Spleen (tissue), 11 donors: ENCODE results near the gene ATG7. TPM values are rescaled to one million over a fixed set of nuclear protein-coding genes. Genes with fewer than 3 reads are reported as not detected.

Experiments used
- DNase-seq: peaks from one replicate; pipeline ENCODE4 v3.0.0-alpha.2; 2020
- H3K27ac ChIP-seq, 8 donors: fragments of 200-600 bp; sonication (generic) in 7 of 8; 1 replicate in 4 of 8; 2 replicates in 4 of 8; pipeline versions ENCODE4 v1.5.0 to v1.8.0; 2016 to 2021; ENCODE audit warnings: inconsistent platforms in 4 of 8, mild to moderate bottlenecking in 4 of 8, moderate library complexity in 1 of 8
- H3K27me3 ChIP-seq, 7 donors: fragments of 200-600 bp; sonication (generic) in 6 of 7; replicated peaks in 1 of 7; 1 replicate in 4 of 7; 2 replicates in 3 of 7; pipeline versions ENCODE4 v1.5.0 to v1.8.0; 2016 to 2021; ENCODE audit warnings: inconsistent platforms in 3 of 7, mild to moderate bottlenecking in 1 of 7
- H3K36me3 ChIP-seq, 6 donors: fragments of 200-600 bp; sonication (generic) in 5 of 6; 1 replicate in 4 of 6; 2 replicates in 2 of 6; pipeline versions ENCODE4 v1.5.0 to v1.8.0; 2016 to 2021; ENCODE audit warnings: inconsistent platforms in 2 of 6
- H3K4me1 ChIP-seq, 6 donors: fragments of 200-600 bp; sonication (generic) in 5 of 6; 1 replicate in 3 of 6; 2 replicates in 3 of 6; pipeline versions ENCODE4 v1.5.0 to v1.8.0; 2016 to 2021; ENCODE audit warnings: inconsistent platforms in 3 of 6
- H3K4me3 ChIP-seq, 8 donors: fragments of 200-600 bp; sonication (generic) in 7 of 8; 1 replicate in 4 of 8; 2 replicates in 4 of 8; pipeline versions ENCODE4 v1.5.0 to v1.8.0; 2016 to 2021; ENCODE audit warnings: inconsistent platforms in 4 of 8, mild to moderate bottlenecking in 4 of 8, moderate library complexity in 2 of 8
- H3K9me3 ChIP-seq, 8 donors: fragments of 200-600 bp; sonication (generic) in 7 of 8; 1 replicate in 4 of 8; 2 replicates in 4 of 8; pipeline versions ENCODE4 v1.5.0 to v1.8.0; 2016 to 2021; ENCODE audit warnings: inconsistent platforms in 4 of 8
- CTCF ChIP-seq, 11 experiments: fragments of 200-600 bp in 7 of 11; fragments of 450-650 bp in 4 of 11; sonication (generic) in 4 of 11; IDR thresholded peaks in 8 of 11; conservative IDR thresholded peaks in 3 of 11; 1 replicate in 7 of 11; 2 replicates in 4 of 11; pipeline versions ENCODE4 v1.4.0 to v1.8.0; 2016 to 2021; ENCODE audit warnings: antibody characterized with exemption in 11 of 11, inconsistent platforms in 4 of 11, mild to moderate bottlenecking in 1 of 11
- POLR2A ChIP-seq, 3 donors: fragments of 450-650 bp; IDR thresholded peaks; one replicate each; pipeline ENCODE4 v1.5.1; 2017; ENCODE audit warnings: antibody characterized with exemption in 3 of 3, mild to moderate bottlenecking in 1 of 3
- POLR2AphosphoS5 ChIP-seq, 3 donors: sonication (generic); formaldehyde crosslinking; IDR thresholded peaks; one replicate each; pipeline ENCODE4 v1.5.1; 2017; ENCODE audit warnings: antibody characterized with exemption in 3 of 3
- WGBS, 5 donors: extraction: QIAGEN DNeasy Blood & Tissue Kit in 3 of 5; methylation state at CpG; one replicate each; pipeline versions ENCODE4 v1.1.5 to v1.1.7; 2013 to 2018; 5-methylcytosine and 5-hydroxymethylcytosine counted together
- intact Hi-C: fragments of 100-400 bp; cut with DNase I; formaldehyde crosslinking; loops from one replicate; pipeline ENCODE4 v1.15.0; 2023; ENCODE audit warnings: low total_unique reads
- polyA plus RNA-seq, 3 donors: library from polyadenylated mRNA; stranded (reverse); fragments of 200-250 nt; gene quantifications; one replicate each; pipeline ENCODE4 v1.2.1, GENCODE V29; 2013
- total RNA-seq, 7 donors: library from RNA; depleted of rRNA in 3 of 7; stranded (reverse); fragments of >200 nt in 3 of 7; fragmentation: NEBNext Ultra II Directional in 4 of 7; extraction: Animal tissue kit (Norgen Biotek cat#: 25700) in 4 of 7; gene quantifications; one replicate each; pipeline versions ENCODE4 v1.1.0 to v1.2.1, GENCODE V29; 2016 to 2021
- donor health status: healthy with polysubstance abuse.
- donor health status: DM: no; HTN: no; CAD: no; lungs with moderate emphysema.
- donor health status: DM: no; HTN: no; CAD: no.
- donor health status: Bipolar disorder and iron deficiency.
- donor health status: healthy.
- donor health status: DM: no; HTN: no; CAD: no.
- donor health status: DM: yes; HTN: yes; CAD: no.

The ATG7 gene
- total and polyA plus RNA-seq, 10 donors = 7.5 to 114 (median 77.1) TPM

- peaks cover 0 to 9% (median 0%) of the 10 kb centered on the region in 7 donors for H3K27me3 ChIP-seq
- peaks cover 0 to 8% (median 2%) of the 10 kb centered on the region in 6 donors for H3K4me1 ChIP-seq
- 79 to 96% (median 88%) methylated on average over 1 of the region's 1 CpG for WGBS, 5 donors
- H3K36me3 ChIP-seq = no peaks in the 10 kb centered on the region
- no peak overlapping the region for H3K4me3 ChIP-seq
- H3K27ac ChIP-seq = no peak overlapping the region
- intact Hi-C loops = no loop called here
- DNase-seq = no peak
- H3K9me3 ChIP-seq = peaks cover 0 to 6% (median 2%) of the 10 kb centered on the region in 8 donors
- TF ChIP-seq POLR2AphosphoS5 (IDR thresholded peaks at IDR 0.05) (no peak), POLR2A (IDR thresholded peaks at IDR 0.05) (no peak), CTCF (IDR thresholded peaks at IDR 0.05 in 8 of 11, conservative IDR thresholded peaks at IDR 0.05 in 3 of 11) (no peak)
These were observed 31.7 kb upstream of the ATG7 start for GRCh38 chr3:11240496-11240895.

GRCh38 chr3:11244121-11244677 lies 28.0 kb upstream of the ATG7 start:
- 64 to 94% (median 77%) methylated on average over 1 of the region's 1 CpG for WGBS, 5 donors

GRCh38 chr3:11245276-11245675 lies 26.9 kb upstream of the ATG7 start:
- Histone ChIP-seq H3K27me3 (no peaks in the 10 kb centered on the region), H3K36me3 (no peaks in the 10 kb centered on the region), H3K27ac (no peak overlapping the region), H3K4me3 (no peak overlapping the region), H3K9me3 (no peaks in the 10 kb centered on the region), H3K4me1 (no peaks in the 10 kb centered on the region)
- WGBS, 5 donors = 70 to 81% (median 79%) methylated on average over 8 of the region's 8 CpGs
- DNase-seq = no peak
- intact Hi-C loops = no loop called here
- no peak for TF ChIP-seq POLR2AphosphoS5 (IDR thresholded peaks at IDR 0.05)
- no peak for TF ChIP-seq POLR2A (IDR thresholded peaks at IDR 0.05)
- TF ChIP-seq CTCF (IDR thresholded peaks at IDR 0.05 in 8 of 11, conservative IDR thresholded peaks at IDR 0.05 in 3 of 11) = no peak

More at GRCh38 chr3:11244121-11244677, 28.0 kb upstream of the ATG7 start:
- no peak for DNase-seq
- no peak overlapping the region for H3K27ac ChIP-seq
- H3K27me3 ChIP-seq = no peaks in the 10 kb centered on the region
- peaks cover 0 to 3% (median 0%) of the 10 kb centered on the region in 8 donors for H3K9me3 ChIP-seq
- no peaks in the 10 kb centered on the region for H3K4me1 ChIP-seq
- TF ChIP-seq POLR2AphosphoS5 (IDR thresholded peaks at IDR 0.05) = no peak
- TF ChIP-seq POLR2A (IDR thresholded peaks at IDR 0.05) = no peak
- no peak for TF ChIP-seq CTCF (IDR thresholded peaks at IDR 0.05 in 8 of 11, conservative IDR thresholded peaks at IDR 0.05 in 3 of 11)
- H3K36me3 ChIP-seq = no peaks in the 10 kb centered on the region
- H3K4me3 ChIP-seq = no peak overlapping the region
- intact Hi-C loops = no loop called here

GRCh38 chr3:11245827-11246662 lies 26.2 kb upstream of the ATG7 start:
- Histone ChIP-seq H3K36me3 (no peaks in the 10 kb centered on the region), H3K9me3 (no peaks in the 10 kb centered on the region), H3K27me3 (no peaks in the 10 kb centered on the region), H3K27ac (no peak overlapping the region), H3K4me1 (no peaks in the 10 kb centered on the region), H3K4me3 (no peak overlapping the region)
- 90 to 95% (median 93%) methylated on average over 6 of the region's 6 CpGs for WGBS, 5 donors
- DNase-seq = no peak
- intact Hi-C loops = no loop called here
- TF ChIP-seq CTCF (IDR thresholded peaks at IDR 0.05 in 8 of 11, conservative IDR thresholded peaks at IDR 0.05 in 3 of 11) (no peak), POLR2AphosphoS5 (IDR thresholded peaks at IDR 0.05) (no peak), POLR2A (IDR thresholded peaks at IDR 0.05) (no peak)
